GM19238 (cell line): ENCODE data around the gene SYT12.

Source experiments
- DNase-seq: peaks from one replicate; pipeline ENCODE4 v3.0.0; 2011; ENCODE audit warnings: low spot score; ENCODE audit not compliant: insufficient read length

The SYT12 gene

DNA sequence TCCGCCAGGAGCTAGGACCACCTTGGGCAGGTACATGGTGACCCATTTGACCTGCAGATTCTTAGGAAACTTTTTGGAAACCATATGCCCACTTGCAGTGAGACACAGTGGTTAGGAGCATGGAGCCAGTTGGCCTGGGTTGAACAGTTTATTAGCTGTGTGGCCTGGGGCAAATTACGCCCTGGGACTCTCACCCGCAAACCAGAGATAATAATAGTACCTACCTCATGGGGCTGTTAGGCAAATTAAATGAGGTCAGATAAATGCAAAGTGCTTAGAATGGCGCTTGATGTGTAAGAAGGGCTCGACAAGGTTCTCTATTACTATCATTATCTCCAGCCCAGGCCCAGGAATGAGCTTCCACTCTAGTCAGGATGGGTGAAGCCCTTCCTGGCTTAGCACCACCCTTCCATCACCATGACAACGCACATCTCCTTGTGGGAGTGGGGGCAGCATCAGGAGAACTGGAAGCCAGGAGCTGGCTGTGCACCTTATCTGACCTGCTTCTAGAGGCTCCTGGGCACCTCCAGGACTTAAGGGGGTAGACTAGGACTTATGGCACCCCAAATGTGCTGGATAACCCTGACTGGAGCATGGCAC is 5.1 kb downstream of the SYT12 start:
- DNase-seq = peak; percentile 44

DNA sequence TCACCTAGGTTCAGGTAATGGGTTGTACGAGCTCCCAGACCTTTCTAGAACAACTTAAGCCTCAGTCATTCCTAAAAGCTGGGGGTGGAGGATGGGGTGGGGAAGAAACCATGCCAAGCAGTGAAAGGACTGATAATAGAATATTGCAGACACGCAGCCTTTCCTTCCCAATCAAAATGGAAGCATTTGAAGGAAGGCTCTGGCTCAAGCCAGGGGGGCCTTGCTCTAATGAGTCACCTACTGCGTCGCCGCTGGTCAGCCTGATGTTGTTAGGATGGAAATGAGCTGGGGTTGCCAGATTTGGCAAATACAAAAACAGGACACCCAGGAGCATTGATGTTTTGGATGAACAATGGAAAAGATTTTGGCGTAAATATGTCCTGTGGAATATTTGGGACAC is 6.2 kb downstream of the SYT12 start:
- DNase-seq = no peak

DNA sequence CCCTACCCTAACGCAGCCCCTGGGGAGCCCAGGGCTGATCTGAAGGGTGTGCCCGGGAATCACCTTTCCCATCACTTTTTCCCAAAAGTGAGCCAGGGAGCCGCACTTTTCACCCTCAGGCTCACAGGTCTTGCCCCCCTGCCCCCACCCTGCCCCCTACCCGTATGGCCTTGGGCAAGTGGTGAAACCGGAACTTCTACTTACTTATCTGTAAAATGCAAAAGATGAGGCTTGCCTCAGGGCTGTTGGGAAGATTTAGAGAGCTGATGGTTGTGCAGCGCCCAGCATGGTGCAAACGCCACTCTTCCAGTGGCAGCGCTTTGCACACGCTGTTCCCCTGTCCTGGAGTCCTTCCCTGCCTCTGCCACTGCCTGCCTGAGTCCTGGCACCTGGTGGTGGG is 8.0 kb downstream of the SYT12 start:
- DNase-seq = no peak

DNA sequence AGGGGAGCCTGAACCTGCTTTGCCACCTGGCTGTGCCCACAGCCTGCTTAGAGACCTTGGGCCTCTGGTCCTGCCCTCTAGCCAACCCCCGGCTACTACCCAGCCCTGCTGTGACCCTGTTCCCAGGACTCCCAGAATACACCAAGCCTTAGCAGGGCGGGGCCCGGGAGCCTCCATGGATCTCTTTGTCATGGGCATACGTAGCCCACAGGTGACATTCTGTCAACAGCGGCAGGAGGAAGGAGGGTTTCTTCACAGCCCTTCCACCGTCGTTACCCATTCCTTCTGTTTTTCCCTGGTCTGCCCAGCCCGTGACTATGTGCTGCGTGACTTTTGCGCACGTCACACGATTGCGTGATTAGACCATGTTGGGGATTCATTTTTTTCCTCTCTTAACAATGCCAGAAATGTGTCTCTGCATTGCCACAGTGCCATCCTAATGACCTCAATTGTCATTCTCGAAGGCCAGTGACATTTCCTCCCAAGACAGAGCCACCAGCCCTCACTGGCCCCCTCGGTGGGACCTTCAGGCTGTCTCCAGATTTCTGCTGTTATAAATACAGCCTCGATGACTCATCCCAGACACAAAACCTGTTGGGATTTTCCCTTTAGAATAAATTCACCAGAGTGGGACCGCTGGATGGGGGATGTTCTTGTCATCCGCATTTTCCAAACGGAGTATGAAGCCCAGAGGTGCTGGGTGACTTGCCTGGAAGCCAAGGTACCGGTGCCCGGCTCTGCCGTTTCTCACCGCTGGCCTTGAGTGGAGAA is 9.0 kb downstream of the SYT12 start:
- no peak for DNase-seq

GRCh38 chr11:67032830-67033551 is 10.1 kb downstream of the SYT12 start:
- DNase-seq = no peak

DNA sequence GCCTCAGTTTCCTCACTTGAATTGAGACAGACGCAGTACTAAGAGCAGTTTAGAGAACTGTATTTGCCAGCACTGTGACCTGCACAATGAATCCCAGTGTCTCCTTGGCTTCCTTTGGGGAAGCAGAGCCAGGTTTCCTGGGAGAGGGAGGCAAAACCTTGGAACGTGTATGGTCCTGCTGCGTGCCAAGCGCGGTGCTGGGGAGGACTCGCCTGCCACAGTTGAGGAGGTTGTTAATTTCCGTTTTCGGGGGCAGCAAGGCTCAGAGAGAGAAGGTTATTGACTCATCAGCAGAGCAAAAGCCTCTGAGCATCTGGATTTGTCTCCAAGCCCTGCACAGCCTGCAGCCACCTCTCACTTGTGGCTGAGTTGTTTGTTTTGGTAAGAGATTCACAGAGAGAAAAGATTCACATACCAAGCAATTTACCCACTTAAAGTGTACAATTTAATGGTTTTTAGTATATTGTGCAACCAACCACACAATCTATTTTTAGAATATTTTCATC is 10.8 kb downstream of the SYT12 start:
- DNase-seq = no peak

DNA sequence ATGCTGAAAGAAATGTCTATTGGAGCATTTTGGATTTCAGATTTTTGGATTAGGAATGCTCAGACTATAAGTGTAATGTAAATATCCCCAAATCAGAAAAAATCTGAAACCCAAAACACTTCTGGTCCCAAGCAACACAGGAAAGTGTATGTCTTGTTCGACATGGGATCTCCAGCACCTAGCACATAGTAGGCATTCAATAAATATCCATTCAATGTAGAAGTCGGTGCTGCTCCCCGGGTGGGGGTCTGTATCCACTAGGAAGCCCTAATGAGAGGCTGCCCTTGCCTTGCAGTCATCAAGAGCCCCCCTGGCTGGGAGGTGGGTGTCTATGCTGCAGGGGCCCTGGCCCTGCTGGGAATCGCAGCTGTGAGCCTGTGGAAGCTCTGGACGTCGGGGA is 11.4 kb downstream of the SYT12 start:
- DNase-seq = no peak

DNA sequence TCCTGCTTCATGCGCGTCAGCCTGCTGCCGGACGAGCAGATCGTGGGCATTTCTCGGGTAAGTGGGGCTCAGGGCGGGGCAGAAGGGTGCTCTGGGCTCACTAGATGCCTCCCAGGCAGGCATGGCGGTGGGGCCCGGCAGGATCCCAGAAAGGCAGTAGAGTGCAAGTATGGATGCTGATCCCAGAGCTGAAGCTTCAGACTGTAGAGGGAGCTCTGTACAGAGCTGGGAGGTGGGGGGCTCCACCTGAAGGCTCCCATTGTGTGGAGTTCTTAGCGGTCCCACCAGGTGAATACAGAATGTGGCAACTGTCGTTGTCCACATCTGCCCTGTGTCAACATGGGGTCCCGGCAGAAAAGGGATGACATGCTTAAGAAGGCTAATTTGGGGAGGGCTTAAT is 17.2 kb downstream of the SYT12 start:
- DNase-seq = no peak

DNA sequence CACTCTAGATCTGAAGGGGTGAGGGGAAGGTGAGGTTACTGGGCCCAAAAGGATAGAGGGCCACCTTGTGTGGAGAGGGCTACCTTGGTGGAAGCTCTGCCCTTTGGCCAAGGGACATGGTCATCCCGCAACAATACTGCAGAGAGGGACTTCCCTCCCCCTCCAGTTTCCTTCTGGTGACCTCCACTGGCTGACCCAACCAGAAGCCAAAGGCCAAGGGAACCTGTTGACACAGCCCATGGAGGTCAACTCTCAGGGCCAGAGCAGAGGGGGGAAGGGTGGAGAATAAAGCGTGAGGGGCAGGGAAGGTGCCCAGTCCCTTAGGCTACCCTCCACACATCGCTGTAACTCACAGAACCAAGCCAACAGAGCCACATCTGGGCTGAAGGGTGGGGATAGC is 18.7 kb downstream of the SYT12 start:
- DNase-seq = no peak

- DNase-seq = no peak
These were observed 20.8 kb downstream of the SYT12 start for GRCh38 chr11:67043572-67044349.

DNA sequence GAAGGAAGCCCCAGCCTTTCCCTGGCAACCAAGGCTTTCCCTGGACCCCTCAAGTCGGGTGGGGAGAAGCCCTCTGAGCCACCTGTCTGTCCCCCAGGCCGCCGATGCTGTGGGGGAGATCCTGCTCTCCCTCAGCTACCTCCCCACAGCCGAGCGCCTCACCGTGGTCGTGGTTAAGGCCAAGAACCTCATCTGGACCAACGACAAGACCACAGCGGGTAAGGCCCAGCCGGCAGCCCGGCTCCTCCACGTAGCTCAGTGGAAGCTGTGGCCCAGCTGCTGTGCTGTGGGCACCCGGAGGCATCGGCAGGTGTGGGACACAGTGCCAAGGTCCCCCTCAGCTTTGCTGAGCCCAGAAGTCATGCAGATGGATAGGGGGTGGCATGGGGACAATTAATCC is 21.6 kb downstream of the SYT12 start:
- DNase-seq = no peak

DNA sequence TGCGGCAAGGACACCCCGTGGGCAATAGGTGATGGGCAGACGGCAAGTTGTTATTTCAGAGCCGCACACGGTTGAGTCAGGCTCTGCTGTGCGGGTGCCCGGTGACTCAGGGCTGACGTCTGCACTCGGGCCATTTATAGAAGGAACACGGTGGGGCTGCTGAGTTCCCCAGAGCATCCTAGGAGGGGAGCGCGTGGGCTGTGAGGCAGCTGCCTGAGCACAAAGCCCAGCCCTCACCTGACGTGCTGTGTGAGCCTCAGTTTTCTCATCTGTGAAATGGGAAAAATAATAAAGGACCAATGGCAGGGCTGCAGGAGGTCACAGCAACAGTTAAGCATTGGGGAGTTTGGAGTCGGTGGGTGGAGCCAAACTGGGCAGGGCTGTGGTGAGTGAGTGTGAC is 22.4 kb downstream of the SYT12 start:
- DNase-seq = no peak

DNA sequence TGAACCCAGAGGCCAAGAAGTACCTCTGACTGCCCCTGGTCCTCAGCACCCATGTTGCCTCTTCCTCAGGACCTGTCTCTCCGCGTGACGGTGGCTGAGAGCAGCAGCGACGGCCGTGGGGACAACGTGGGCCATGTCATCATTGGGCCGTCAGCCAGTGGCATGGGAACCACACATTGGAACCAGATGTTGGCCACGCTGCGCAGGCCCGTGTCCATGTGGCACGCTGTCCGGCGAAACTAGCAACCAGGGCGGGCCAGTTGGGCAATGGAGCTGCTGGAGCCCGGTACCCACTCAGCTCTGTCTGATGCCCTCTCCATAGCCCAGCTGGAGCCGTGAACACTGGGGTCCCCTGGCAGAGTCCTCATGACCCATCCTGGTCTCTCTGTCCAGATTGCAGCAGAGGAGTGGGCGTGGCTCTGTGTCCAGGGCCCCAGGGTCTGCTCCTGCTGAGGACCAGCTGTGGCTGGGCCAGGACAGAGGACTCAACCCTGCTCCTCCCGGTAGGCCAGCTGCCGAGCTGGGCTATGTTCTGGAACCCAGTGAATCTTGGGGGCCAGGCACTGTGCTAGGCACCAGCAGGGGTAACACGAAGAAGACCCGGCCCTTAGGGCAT is 25.7 kb downstream of the SYT12 start:
- no peak for DNase-seq

DNA sequence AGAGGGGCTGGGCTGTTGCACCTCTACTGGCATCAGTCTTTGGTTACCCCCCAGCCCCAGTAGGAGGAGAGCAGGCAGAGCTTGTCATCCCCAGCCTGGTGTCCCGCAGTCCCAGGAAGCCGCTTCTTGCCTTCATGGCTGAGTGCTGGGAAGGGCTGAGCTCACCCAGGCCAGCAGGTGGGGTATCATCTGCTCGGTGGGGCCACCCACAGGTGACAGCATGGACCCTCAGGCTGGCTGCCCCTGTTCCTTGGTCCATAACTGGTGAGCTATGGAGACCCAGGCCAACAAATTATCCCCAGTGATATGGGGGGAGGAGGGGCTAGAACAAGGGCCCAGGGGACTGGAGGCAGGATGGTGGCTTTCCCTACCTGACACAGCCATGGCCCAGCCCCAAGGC is 27.2 kb downstream of the SYT12 start:
- no peak for DNase-seq

DNA sequence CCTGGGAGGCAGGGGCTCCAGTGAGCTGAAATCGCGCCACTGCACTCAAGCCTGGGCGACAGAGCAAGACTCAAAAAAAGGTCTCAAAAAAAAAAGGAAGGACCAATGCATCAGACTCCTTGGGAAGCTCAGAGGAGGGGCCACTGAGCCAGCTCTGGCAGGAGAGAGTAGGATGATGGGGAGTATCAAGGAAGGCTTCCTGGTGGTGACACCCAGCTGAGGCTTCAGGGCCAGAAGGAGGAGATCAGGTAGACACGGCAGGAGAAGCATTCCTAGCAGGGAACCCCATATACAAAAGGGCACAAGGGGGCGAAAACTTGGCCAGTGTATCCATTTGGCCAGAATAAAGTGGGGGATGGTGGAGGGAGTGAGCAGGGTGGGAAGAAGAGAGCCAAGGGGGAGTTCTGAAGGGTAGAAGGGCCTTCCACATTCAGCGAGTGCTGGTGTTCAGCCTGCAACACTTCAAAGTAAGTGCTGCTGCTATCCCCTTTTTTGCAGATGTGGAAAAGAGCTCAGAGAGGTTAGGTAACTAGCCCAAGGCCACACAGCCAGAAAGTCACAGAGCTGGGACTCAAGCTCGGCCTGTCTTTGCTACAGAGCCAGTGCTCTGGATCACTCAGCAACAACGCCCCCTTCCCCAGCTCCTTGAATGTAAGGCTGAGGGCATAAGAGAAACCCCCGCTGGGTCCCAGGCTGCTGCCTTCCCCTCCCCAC is 28.4 kb downstream of the SYT12 start:
- no peak for DNase-seq

GRCh38 chr11:67051945-67052488 is 29.1 kb downstream of the SYT12 start:
- no peak for DNase-seq

DNA sequence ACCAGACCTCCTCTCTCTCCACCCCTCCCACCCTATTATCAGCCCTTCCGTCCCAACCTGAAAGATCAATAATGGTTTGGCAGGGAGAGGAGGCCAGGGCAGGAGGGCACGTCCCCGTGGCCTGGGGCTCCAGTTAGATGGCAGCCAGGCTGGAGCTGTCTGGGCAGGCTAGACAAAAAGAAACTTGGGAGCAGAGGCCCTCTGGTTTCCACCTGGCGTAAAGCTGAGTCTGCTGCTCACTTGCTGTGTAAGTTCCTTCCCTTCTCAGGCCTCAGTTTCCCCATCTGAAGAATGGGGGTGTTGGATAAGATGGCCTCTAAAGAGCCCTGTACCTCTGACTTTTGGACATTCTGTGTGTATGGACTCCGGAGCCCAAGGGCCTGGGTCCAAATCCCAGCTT is 30.0 kb downstream of the SYT12 start:
- no peak for DNase-seq

- peak; percentile 78 for DNase-seq
These were observed 31.0 kb downstream of the SYT12 start for GRCh38 chr11:67053896-67054329.

- no peak for DNase-seq
These were observed 31.5 kb downstream of the SYT12 start for GRCh38 chr11:67054346-67054835.
